GM19395 (cell line): ENCODE results near the gene AKAP10.
"Not testable (repeated sequence)": the region's sequence is repeated elsewhere in the genome, so short reads cannot be mapped to it uniquely, and the experiment has no call there.

Experiments used
- ATAC-seq: cut with Tn5 transposase; IDR thresholded peaks from one replicate; pipeline ENCODE4 v1.9.1; 2021; ENCODE audit warnings: mild to moderate bottlenecking, moderate library complexity; ENCODE audit not compliant: unreplicated experiment

AKAP10 gene

DNA sequence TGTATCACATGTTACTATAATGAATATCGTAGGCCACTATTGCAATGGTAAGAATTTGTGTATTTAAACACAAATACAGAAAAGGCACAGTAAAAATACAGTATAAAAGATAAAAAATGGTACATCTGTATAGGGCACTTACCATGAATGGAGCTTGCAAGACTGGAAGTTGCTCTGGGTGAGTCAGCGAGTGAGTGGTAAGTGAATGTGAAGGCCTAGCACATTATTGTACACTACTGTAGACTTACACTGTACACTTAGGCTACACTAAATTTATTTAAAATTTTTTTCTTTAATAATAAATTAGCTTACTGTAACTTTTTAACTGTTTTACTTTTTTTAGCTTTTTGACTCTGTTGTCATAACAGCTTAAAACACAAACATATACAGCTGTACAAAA is 42.5 kb downstream of the AKAP10 start:
- no peak for ATAC-seq

GRCh38 chr17:19933628-19934027 is 44.0 kb downstream of the AKAP10 start:
- ATAC-seq, result no peak

- no peak for ATAC-seq
These were observed 44.4 kb downstream of the AKAP10 start for GRCh38 chr17:19933221-19933620.

GRCh38 chr17:19928299-19928698 is 49.3 kb downstream of the AKAP10 start:
- no peak for ATAC-seq

- no peak for ATAC-seq
These were observed 62.2 kb downstream of the AKAP10 start for GRCh38 chr17:19915245-19915978.

DNA sequence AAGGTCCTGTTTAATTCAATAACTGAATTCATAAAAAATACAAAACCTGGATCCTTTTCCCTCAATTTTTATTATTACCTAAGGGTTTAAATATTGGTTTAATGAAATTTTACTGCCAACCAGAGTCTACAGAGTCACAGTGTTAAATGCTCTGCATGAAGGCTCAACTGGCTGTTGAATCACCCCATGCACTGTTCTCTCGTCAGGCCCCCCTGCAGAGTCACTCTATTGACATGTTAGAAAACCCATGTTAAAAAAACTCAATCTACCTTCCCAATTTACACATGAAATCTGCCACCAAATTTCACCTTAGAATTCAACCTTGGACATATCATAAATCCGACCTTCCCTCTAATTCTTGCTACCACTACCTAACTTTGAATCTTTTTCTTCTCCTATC is 66.6 kb downstream of the AKAP10 start:
- no peak for ATAC-seq

DNA sequence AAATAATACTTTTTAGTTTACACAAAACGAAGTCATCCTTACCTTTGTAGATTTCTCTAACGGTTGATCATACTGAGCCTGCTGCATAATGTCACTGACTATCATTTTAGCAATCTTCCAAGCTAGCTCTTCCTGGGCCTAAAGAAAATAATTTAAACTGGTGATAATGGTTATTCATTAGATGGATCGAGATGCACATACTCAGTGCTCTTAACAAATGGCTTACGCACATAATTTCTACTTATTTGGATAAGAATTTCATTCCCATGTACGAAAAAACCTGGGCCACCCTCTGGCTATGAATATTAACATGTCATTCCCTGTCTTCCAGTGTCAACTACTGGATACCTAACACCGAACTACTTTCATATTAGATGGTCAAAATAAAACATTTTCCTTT is 68.5 kb downstream of the AKAP10 start:
- ATAC-seq, result no peak

DNA sequence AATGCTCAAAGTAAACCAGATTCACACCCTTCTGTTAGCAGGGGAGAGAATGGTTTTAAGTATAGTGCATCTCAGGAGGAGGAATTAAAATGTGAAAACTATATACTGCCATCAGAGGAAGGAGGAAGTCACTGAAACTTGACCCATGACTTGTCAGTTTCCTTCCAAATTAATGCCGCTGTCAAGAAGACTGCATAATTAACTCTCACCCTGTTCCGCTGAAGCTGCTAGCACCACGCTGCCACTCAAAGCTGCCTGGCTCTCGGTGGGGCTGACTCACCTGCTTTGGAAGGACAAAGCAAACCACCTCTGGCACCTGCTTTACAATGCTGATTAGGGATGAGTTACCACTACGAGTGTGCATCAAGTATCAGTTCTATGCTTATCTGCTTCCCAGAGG is 72.1 kb downstream of the AKAP10 start:
- no peak for ATAC-seq

- ATAC-seq, result no peak
These were observed 72.7 kb downstream of the AKAP10 start for GRCh38 chr17:19904924-19905323.

- no peak for ATAC-seq
These were observed 73.2 kb downstream of the AKAP10 start for GRCh38 chr17:19904412-19904811.

GRCh38 chr17:19900809-19901208 is 76.8 kb downstream of the AKAP10 start:
- no peak for ATAC-seq

GRCh38 chr17:19897903-19898302 is 79.7 kb downstream of the AKAP10 start:
- ATAC-seq, result no peak

DNA sequence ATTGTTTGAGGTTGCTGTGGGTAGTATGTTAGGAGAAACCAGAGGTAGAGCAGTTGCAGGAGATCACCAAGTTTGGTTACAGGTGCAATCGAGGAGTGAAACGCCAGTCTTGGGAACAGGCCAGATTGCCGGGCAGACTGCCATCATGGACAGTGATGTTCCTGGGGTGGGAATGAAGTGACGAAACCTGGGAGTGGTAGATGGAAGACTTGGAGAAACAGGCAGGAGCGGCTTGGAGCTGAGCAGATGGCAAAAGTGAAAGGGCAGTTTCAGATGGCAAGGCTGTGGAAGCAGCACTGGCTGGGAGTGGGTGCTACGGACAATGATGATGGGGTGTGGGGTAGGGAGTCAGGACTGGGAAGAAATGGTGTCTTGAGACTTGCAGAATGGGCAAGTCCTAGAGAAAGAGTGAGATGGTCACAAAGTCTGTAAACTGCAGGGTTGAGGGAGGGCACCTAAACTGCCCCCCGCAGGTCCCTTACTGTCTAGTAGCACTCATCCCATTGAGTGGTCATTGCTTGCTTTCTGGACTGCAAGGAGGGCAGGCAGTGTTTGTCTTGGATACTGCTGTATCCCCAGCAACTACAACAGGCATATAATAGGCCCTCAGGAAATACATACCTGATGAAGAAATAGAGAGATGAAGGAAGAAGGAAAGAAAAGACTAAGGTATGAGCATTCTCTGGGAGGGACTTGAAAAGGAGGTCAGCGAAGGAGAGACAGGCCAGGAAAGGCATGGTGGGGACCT is 80.4 kb downstream of the AKAP10 start:
- no peak for ATAC-seq

GRCh38 chr17:19896679-19897078 is 80.9 kb downstream of the AKAP10 start:
- ATAC-seq, result no peak

- not testable (repeated sequence) for ATAC-seq
These were observed 87.1 kb downstream of the AKAP10 start for GRCh38 chr17:19890554-19890953.

- ATAC-seq, result not testable (repeated sequence)
These were observed 87.6 kb downstream of the AKAP10 start for GRCh38 chr17:19890001-19890400.

DNA sequence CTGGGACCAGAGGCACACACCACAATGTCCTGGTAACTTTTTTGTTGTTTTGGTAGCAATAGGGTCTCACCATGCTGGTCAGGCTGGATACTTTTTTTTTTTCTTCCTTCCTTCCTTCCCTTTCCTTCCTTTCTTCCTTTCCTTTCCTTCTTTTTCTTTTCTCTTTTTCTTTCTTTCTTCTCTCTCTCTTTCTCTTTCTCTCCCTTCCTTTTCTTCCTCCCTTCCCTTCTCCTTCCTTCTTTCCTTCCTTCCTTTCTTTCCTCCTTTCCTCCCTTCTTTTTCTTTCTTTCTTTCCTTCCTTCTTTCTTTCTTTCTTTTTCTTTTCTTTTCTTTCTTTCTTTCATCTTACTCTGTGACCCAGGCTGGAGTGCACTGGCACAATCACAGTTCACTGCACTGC is 91.5 kb downstream of the AKAP10 start:
- no peak for ATAC-seq

DNA sequence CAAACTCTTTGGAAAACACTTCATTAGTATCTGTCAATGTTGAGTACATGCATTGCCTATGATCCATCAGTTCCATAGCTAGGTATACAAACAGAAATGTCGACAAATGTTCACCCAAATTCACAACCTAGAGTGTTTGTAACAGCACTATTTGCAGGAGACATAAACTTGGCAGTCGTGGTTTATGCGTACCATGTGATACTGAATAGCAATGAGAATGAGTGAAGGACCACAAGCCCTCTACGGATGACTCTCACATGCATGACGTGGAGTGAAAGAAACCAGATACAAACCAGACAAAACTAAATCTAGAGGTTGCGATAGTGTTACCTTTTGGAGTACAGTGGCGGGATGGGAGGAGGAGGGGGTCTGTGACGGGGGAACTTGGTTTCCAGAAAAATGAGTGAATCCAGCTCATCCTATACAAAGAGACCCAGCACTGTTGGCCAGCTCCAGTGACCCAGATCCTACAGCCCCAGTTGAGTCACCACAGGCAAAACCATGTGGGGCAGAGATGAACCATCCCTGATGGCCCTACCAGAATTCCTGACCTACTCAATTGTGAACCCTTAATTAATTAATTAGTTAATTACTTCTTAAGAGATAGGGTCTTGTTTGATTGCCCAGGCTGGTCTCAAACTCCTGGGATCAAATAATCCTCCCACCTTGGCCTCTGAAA is 94.0 kb downstream of the AKAP10 start:
- no peak for ATAC-seq

- ATAC-seq, result no peak
These were observed 97.2 kb downstream of the AKAP10 start for GRCh38 chr17:19880393-19880792.

DNA sequence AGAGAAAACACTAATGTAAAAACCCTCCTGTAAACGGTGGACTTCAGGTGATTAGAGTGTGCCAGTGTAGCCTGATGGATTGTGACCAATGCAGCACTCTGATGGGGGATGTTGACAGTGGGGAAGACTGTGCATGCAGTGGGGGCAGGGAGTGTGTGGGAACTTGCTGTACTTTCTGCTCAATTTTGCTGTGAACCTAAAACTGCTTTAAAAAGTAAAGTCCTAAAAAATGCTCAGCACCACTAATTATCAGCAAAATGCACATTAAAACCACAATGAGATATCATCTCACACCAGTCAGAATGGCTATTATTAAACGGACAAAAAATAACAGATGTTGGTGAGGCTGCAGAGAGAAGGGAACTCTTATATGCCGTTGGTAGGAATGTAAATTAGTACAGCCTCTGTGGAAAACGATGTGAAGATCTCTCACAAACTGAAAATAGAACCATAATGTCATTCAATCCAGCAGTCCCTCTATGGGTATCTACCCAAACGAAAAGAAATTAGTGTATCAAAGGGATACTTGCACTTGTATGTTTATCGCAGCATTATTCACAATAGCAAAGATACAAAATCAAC is 100.2 kb downstream of the AKAP10 start:
- no peak for ATAC-seq

- no peak for ATAC-seq
These were observed 101.0 kb downstream of the AKAP10 start for GRCh38 chr17:19876529-19877161.
